H1 (cell line): ENCODE results near the gene PEPD. TPM values are rescaled to one million over a fixed set of nuclear protein-coding genes. Genes with fewer than 3 reads are reported as not detected.

Source experiments
- CTCF ChIA-PET: fragments of 300-600 bp; sonication (Branson Sonifier 250); formaldehyde crosslinking; loops from one replicate; lab custom pipeline; 2021; ENCODE audit not compliant: partially characterized antibody; lab: Charles Lee
- POLR2A ChIA-PET: fragments of 300-600 bp; sonication (Branson Sonifier 250); formaldehyde crosslinking; loops from one replicate; lab custom pipeline; 2021; ENCODE audit warnings: inconsistent platforms; ENCODE audit not compliant: partially characterized antibody; lab: Charles Lee
- DNase-seq, 2 experiments: peaks; one replicate each; pipeline versions ENCODE4 v3.0.0 to v3.0.0-alpha.2; 2010 to 2022; ENCODE audit warnings: low spot score in 2 of 2, low read depth in 1 of 2, mixed read lengths in 1 of 2
- FAIRE-seq: peaks from 2 replicates; lab custom pipeline; 2011; peaks lifted over from hg19 to GRCh38; lab: Jason Lieb, UNC
- H2AFZ ChIP-seq: 2 replicates; pipeline ENCODE4 v1.8.1; 2012; ENCODE audit warnings: low read length, inconsistent platforms
- H2AK5ac ChIP-seq: 2 replicates; pipeline ENCODE4 v1.6.1; 2013; ENCODE audit warnings: low read depth, low read length
- H2BK120ac ChIP-seq: replicated peaks from 2 replicates; pipeline ENCODE3; 2013; ENCODE audit warnings: low read depth, low read length, inconsistent platforms
- H2BK12ac ChIP-seq: 2 replicates; pipeline ENCODE4 v1.6.1; 2013; ENCODE audit warnings: low read depth, low read length
- H2BK15ac ChIP-seq: 2 replicates; pipeline ENCODE4 v1.6.1; 2013; ENCODE audit warnings: low read length
- H2BK20ac ChIP-seq: 2 replicates; pipeline ENCODE4 v1.6.1; 2013; ENCODE audit warnings: low read length
- H2BK5ac ChIP-seq: 2 replicates; pipeline ENCODE4 v1.6.1; 2013; ENCODE audit warnings: low read depth, low read length
- H3K14ac ChIP-seq: 2 replicates; pipeline ENCODE4 v1.6.1; 2013; ENCODE audit warnings: inconsistent platforms; ENCODE audit not compliant: insufficient read length
- H3K18ac ChIP-seq: 2 replicates; pipeline ENCODE4 v1.6.1; 2013; ENCODE audit warnings: low read length; ENCODE audit errors: extremely low read depth
- H3K23ac ChIP-seq: 2 replicates; pipeline ENCODE4 v1.6.1; 2013; ENCODE audit warnings: inconsistent platforms; ENCODE audit not compliant: insufficient read length
- H3K23me2 ChIP-seq: 2 replicates; pipeline ENCODE4 v1.6.1; 2013; ENCODE audit warnings: low read depth, low read length
- H3K27ac ChIP-seq: 2 replicates; pipeline ENCODE4 v1.6.1; 2011; ENCODE audit warnings: low read depth, low read length, inconsistent platforms
- H3K27me3 ChIP-seq, 4 experiments: replicated peaks in 1 of 4; 1 replicate in 1 of 4; 2 replicates in 3 of 4; pipeline versions ENCODE4 v1.6.1 to v1.8.1; 2011 to 2013; ENCODE audit warnings: low read length in 3 of 4, mild to moderate bottlenecking in 3 of 4, inconsistent platforms in 2 of 4, mixed read lengths in 2 of 4, moderate library complexity in 1 of 4; ENCODE audit not compliant: control insufficient read depth in 3 of 4, insufficient read depth in 3 of 4; ENCODE audit errors: extremely low read depth in 1 of 4
- H3K36me3 ChIP-seq, 4 experiments: 2 replicates each; pipeline versions ENCODE4 v1.6.1 to v1.8.1; 2011 to 2013; ENCODE audit warnings: mild to moderate bottlenecking in 4 of 4, low read length in 3 of 4, moderate library complexity in 2 of 4, control low read depth in 1 of 4, inconsistent platforms in 1 of 4; ENCODE audit not compliant: insufficient read depth in 4 of 4, control insufficient read depth in 2 of 4
- H3K4ac ChIP-seq: replicated peaks from 2 replicates; pipeline ENCODE3; 2013; ENCODE audit warnings: low read length, low read depth, mixed read lengths, inconsistent platforms; ENCODE audit not compliant: insufficient read length
- H3K4me1 ChIP-seq, 4 experiments: replicated peaks in 1 of 4; 1 replicate in 1 of 4; 2 replicates in 3 of 4; pipeline versions ENCODE4 v1.6.1 to v1.8.1; 2011 to 2013; ENCODE audit warnings: low read length in 3 of 4, inconsistent platforms in 2 of 4, mixed read lengths in 1 of 4; ENCODE audit not compliant: insufficient read depth in 4 of 4, control insufficient read depth in 3 of 4
- H3K4me2 ChIP-seq, 2 experiments: 2 replicates each; pipeline versions ENCODE4 v1.6.1 to v1.8.1; 2011 to 2013; ENCODE audit warnings: low read depth in 2 of 2, low read length in 2 of 2, control low read depth in 1 of 2, inconsistent platforms in 1 of 2, mild to moderate bottlenecking in 1 of 2; ENCODE audit not compliant: insufficient read depth in 1 of 2
- H3K4me3 ChIP-seq, 4 experiments: fragments of 200-600, 300-600 bp in 1 of 4; sonication (generic), shearing (Covaris generic), sonication (Bioruptor Twin) in 1 of 4; 2 replicates each; pipeline versions ENCODE4 v1.5.1 to v1.8.1; 2011 to 2016; ENCODE audit warnings: low read length in 4 of 4, low read depth in 3 of 4, control low read depth in 2 of 4, inconsistent platforms in 2 of 4, mild to moderate bottlenecking in 2 of 4, mixed read lengths in 1 of 4, moderate library complexity in 1 of 4; ENCODE audit not compliant: insufficient read depth in 2 of 4; ENCODE audit errors: extremely low read depth in 1 of 4
- H3K56ac ChIP-seq: replicated peaks from 2 replicates; pipeline ENCODE3; 2013; ENCODE audit warnings: low read depth, mild to moderate bottlenecking, mixed read lengths, low read length, inconsistent platforms; ENCODE audit not compliant: insufficient read length
- H3K79me1 ChIP-seq: 2 replicates; pipeline ENCODE4 v1.6.1; 2013; ENCODE audit warnings: low read depth, low read length, control low read depth
- H3K79me2 ChIP-seq, 2 experiments: 2 replicates each; pipeline versions ENCODE4 v1.6.1 to v1.8.1; 2012 to 2013; ENCODE audit warnings: low read length in 2 of 2, mild to moderate bottlenecking in 2 of 2, inconsistent platforms in 1 of 2; ENCODE audit not compliant: insufficient read depth in 2 of 2, control insufficient read depth in 1 of 2
- H3K9ac ChIP-seq, 4 experiments: replicated peaks in 1 of 4; 1 replicate in 1 of 4; 2 replicates in 3 of 4; pipeline versions ENCODE4 v1.6.1 to v1.8.1; 2011 to 2013; ENCODE audit warnings: low read depth in 3 of 4, low read length in 3 of 4, control low read depth in 2 of 4, mild to moderate bottlenecking in 2 of 4, moderate library complexity in 2 of 4, inconsistent platforms in 1 of 4; ENCODE audit errors: extremely low read depth in 1 of 4
- H3K9me3 ChIP-seq, 2 experiments: 2 replicates each; pipeline versions ENCODE4 v1.6.1 to v1.8.1; 2012 to 2013; ENCODE audit warnings: mild to moderate bottlenecking in 2 of 2, moderate library complexity in 2 of 2, control low read depth in 1 of 2, inconsistent platforms in 1 of 2, low read depth in 1 of 2, low read length in 1 of 2, mixed read lengths in 1 of 2; ENCODE audit not compliant: insufficient read depth in 2 of 2
- H4K20me1 ChIP-seq, 2 experiments: replicated peaks in 1 of 2; 2 replicates each; pipeline versions ENCODE3 to v1.8.1; 2011 to 2013; ENCODE audit warnings: inconsistent platforms in 2 of 2, low read length in 2 of 2, mild to moderate bottlenecking in 1 of 2; ENCODE audit not compliant: insufficient read depth in 2 of 2, control insufficient read depth in 1 of 2
- H4K5ac ChIP-seq: 2 replicates; pipeline ENCODE4 v1.6.1; 2013; ENCODE audit warnings: low read length, low read depth, mixed read lengths, inconsistent platforms; ENCODE audit not compliant: insufficient read length
- H4K8ac ChIP-seq: 2 replicates; pipeline ENCODE4 v1.8.0; 2013; ENCODE audit warnings: mild to moderate bottlenecking, moderate library complexity, low read length, inconsistent platforms; ENCODE audit not compliant: insufficient read depth; ENCODE audit errors: extremely low read depth
- H4K91ac ChIP-seq: replicated peaks from 2 replicates; pipeline ENCODE3; 2013; ENCODE audit warnings: low read length, mixed read lengths, inconsistent platforms; ENCODE audit not compliant: insufficient read length
- BCL11A ChIP-seq, 2 experiments: IDR thresholded peaks; one replicate each; pipeline ENCODE4 v1.6.1; 2011; ENCODE audit warnings: low read depth in 2 of 2, low read length in 2 of 2, mild to moderate bottlenecking in 2 of 2
- CREB1 ChIP-seq: IDR thresholded peaks from 2 replicates; pipeline ENCODE4 v1.6.1; 2012; ENCODE audit warnings: inconsistent platforms
- GTF2F1 ChIP-seq: IDR thresholded peaks from 2 replicates; pipeline ENCODE4 v1.6.1; 2012; ENCODE audit warnings: low read depth, low read length, improper control_type of control experiment, borderline replicate concordance
- HDAC6 ChIP-seq: IDR thresholded peaks from one replicate; pipeline ENCODE4 v1.7.1; 2012; ENCODE audit warnings: low read depth, mild to moderate bottlenecking, inconsistent platforms, low read length, moderate library complexity
- POLR2AphosphoS5 ChIP-seq: IDR thresholded peaks from 2 replicates; pipeline ENCODE4 v1.6.1; 2011; ENCODE audit warnings: low read depth, low read length
- POU5F1 ChIP-seq: IDR thresholded peaks from 2 replicates; pipeline ENCODE4 v1.6.1; 2011; ENCODE audit warnings: low read depth, mild to moderate bottlenecking, low read length, moderate library complexity
- RBBP5 ChIP-seq: IDR thresholded peaks from 2 replicates; pipeline ENCODE4 v1.7.1; 2012; ENCODE audit warnings: low read depth, mild to moderate bottlenecking, inconsistent platforms, low read length, moderate library complexity, borderline replicate concordance
- SUZ12 ChIP-seq: fragments of 200-600 bp; sonication (generic); IDR thresholded peaks from 2 replicates; pipeline ENCODE4 v1.6.1; 2012; ENCODE audit warnings: mild to moderate bottlenecking, inconsistent platforms, low read length, moderate library complexity, mixed read lengths
- TAF1 ChIP-seq: IDR thresholded peaks from 2 replicates; pipeline ENCODE4 v1.6.1; 2011; ENCODE audit warnings: mild to moderate bottlenecking, low read depth, low read length
- YY1 ChIP-seq: IDR thresholded peaks from 2 replicates; pipeline ENCODE4 v1.6.1; 2011; ENCODE audit warnings: low read depth, mild to moderate bottlenecking, low read length
- WGBS, 2 experiments: shearing (Covaris generic) in 1 of 2; methylation state at CpG; one replicate each; pipeline versions ENCODE4 v1.1.6 to v1.1.7; 2013 to 2015; ENCODE audit warnings: low lambda C conversion rate in 2 of 2, mixed read lengths in 2 of 2, inconsistent platforms in 1 of 2, low coverage in 1 of 2, missing lambda C conversion rate in 1 of 2; ENCODE audit not compliant: insufficient replicate concordance in 2 of 2, insufficient coverage in 1 of 2, insufficient read length in 1 of 2; ENCODE audit errors: extremely low coverage in 1 of 2, missing lambda C conversion rate in 1 of 2; 5-methylcytosine and 5-hydroxymethylcytosine counted together
- polyA plus RNA-seq, 7 experiments: library from polyadenylated mRNA; depleted of rRNA in 3 of 7; stranded (reverse) in 5 of 7; unstranded in 2 of 7; fragments of >200 nt in 5 of 7; fragments of 200-250 nt in 2 of 7; gene quantifications; 1 replicate in 5 of 7; 2 replicates in 1 of 7; 4 replicates in 1 of 7; pipeline versions ENCODE4 v1.2.1 to v1.2.3, GENCODE V29; 2011 to 2013; ENCODE audit warnings: missing spikeins in 2 of 7, mixed read lengths in 2 of 7
- total RNA-seq: library from RNA; stranded (reverse); fragmentation: NEBNext Ultra II Directional; extraction: Animal tissue kit (Norgen Biotek cat#: 25700); gene quantifications from 2 replicates; pipeline ENCODE4 v1.2.1, GENCODE V29; 2021
- TF ChIP-seq, protein P1 (sequence below): IDR thresholded peaks from 2 replicates; pipeline ENCODE4 v1.6.1; 2012; ENCODE audit warnings: inconsistent platforms

The PEPD gene
- total and polyA plus RNA-seq, 2 of the 8 experiments (the other 6 are each of a cell fraction or from before 2014, with no cell fraction given) = 84.1 to 178 TPM

GRCh38 chr19:33569821-33570220 is 48.2 kb upstream of the PEPD start:
- Histone ChIP-seq H4K20me1 (no peaks in the 10 kb centered on the region), H3K36me3 (no peaks in the 10 kb centered on the region), H3K79me2 (no peaks in the 10 kb centered on the region), H2AFZ (no peak overlapping the region; the same call in 1 of the 2 replicates), H4K8ac (0 out of 2 replicates have a peak overlapping the region, but pooled peaks have one; percentile 46), H4K5ac (no peak overlapping the region), H2BK12ac (peak overlapping the region; percentile 9; the same call in 1 of the 2 replicates), H3K79me1 (no peaks in the 10 kb centered on the region), H3K9me3 (peaks cover 9 to 10% of the 10 kb centered on the region in 2 experiments; a peak in 2 of 4 replicates), H2BK120ac (peak overlapping the region; percentile 40), H3K4me1 (peaks cover 1 to 13% (median 9%) of the 10 kb centered on the region in 4 experiments; a peak in 6 of 7 replicates), H3K4me3 (no peak overlapping the region), H3K56ac (no peak overlapping the region), H2AK5ac (no peak overlapping the region), H3K4ac (no peak overlapping the region), H3K23me2 (no peaks in the 10 kb centered on the region), H4K91ac (no peak overlapping the region), H2BK20ac (no peak overlapping the region), H3K14ac (no peak overlapping the region), H3K27ac (no peak overlapping the region), H2BK5ac (0 out of 2 replicates have a peak overlapping the region, but pooled peaks have one; percentile 3), H2BK15ac (no peak overlapping the region), H3K9ac (no peak overlapping the region), H3K23ac (no peak overlapping the region), H3K18ac (0 out of 2 replicates have a peak overlapping the region, but pooled peaks have one; percentile 9), H3K4me2 (0 out of 4 replicates have a peak overlapping the region, but pooled peaks of 1 of the 2 experiments have one; percentile 8), H3K27me3 (no peaks in the 10 kb centered on the region)
- 61% methylated on average over 5 of the region's 5 CpGs; no CpG with 5 or more reads in 1 of the 2 experiments for WGBS, 2 experiments
- FAIRE-seq (no peak), DNase-seq (no peak)
- CTCF ChIA-PET = no interaction called here
- no peak for TF ChIP-seq POLR2AphosphoS5
- no peak for TF ChIP-seq POU5F1
- TF ChIP-seq YY1 = no peak
- no peak for TF ChIP-seq TAF1
- TF ChIP-seq HDAC6 = no peak
- no peak for TF ChIP-seq SUZ12
- TF ChIP-seq, protein P1, sequence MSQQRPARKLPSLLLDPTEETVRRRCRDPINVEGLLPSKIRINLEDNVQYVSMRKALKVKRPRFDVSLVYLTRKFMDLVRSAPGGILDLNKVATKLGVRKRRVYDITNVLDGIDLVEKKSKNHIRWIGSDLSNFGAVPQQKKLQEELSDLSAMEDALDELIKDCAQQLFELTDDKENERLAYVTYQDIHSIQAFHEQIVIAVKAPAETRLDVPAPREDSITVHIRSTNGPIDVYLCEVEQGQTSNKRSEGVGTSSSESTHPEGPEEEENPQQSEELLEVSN = no peak
- no peak for TF ChIP-seq CREB1
- TF ChIP-seq RBBP5 = no peak
- TF ChIP-seq BCL11A (IDR thresholded peaks at IDR 0.05; ENCODE audit: low read depth in 2 of 2, low read length in 2 of 2) = no peak
- no peak for TF ChIP-seq GTF2F1
- POLR2A ChIA-PET = no interaction called here
